ENCODE measurements around the gene GRHL1. TPM values are rescaled to one million over a fixed set of nuclear protein-coding genes. Genes with fewer than 3 reads are reported as not detected.

GRHL1 gene
- 1 to 10 TPM in 1 of 4 donors, under 1 TPM in 3; 0.29 to 1.0 (median 0.75) TPM for total RNA-seq

DNA sequence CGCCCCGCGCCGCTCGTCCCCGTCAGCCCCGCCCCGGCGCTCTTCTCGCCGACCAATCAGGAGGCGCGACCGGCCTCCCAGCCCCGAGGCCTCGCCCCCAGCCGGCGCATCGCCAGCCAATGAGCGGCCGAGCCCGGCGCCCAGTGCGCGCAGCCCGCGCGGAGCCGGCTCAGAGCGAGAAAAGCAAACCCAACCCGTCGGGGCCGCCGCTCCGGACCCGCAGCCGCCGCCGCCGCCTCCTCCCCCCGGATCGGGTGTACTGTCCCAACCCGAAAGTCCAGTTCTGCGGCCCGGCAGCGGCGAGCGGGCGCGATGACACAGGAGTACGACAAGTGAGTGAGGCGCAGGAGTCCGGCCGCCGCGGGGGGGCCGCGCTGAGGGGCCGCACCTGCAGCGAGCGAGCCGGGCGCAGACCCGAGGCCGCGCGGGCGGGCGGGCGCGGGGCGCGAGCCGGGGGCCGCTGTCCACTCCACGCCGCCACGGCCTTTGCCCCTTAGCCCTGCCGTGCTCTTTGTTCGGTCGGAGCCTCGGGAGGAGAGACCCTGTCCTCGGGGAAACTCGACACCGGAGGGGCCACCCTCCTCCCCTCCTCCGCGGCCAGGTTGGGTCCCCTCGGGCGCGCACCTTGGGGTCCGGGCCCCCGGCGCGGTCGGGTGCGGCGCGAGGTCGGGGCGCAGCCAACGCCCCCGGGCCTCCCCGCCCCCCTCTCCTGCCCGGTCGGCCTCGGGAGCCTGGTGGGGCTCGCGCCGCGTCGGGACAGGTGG, at the start of gene GRHL1:
GRHL1 (plus strand) TSS at position 172 of the 764 bp plus-strand sequence; CDS start at position 313, 141 bp downstream.
- H3K4me1 ChIP-seq = peaks cover 0 to 5% of the 10 kb centered on the region in 2 donors
- no peaks in the 10 kb centered on the region for H3K27me3 ChIP-seq
- peak; percentile 93 to 96 for ATAC-seq
- intact Hi-C loops (cut with DNase I; ENCODE audit: low total_unique reads) = loop anchor here (1.0 to 10.0 kb wide), 4 partner anchors 108 to 493 kb away; partner anchors contain the start of genes ODC1 and TAF1B
- H3K27ac ChIP-seq = peak within 1 kb of the TSS; percentile 71 to 90 (median 77)
- peak; percentile 84 to 87 for DNase-seq
- H3K9me3 ChIP-seq = no peaks in the 10 kb centered on the region
- in situ Hi-C loops (cut with MboI; ENCODE audit: low sequenced_read_pairs in 4 of 4) = no loop called here
- no peaks in the 10 kb centered on the region for H3K36me3 ChIP-seq
- TF ChIP-seq POLR2A (IDR thresholded peaks at IDR 0.05) (peak; percentile 39 to 60), CTCF (IDR thresholded peaks at IDR 0.05 in 4 of 5, conservative IDR thresholded peaks at IDR 0.05 in 1 of 5) (no peak)
- H3K4me3 ChIP-seq = peak within 1 kb of the TSS; percentile 58 to 84 (median 73)

DNA sequence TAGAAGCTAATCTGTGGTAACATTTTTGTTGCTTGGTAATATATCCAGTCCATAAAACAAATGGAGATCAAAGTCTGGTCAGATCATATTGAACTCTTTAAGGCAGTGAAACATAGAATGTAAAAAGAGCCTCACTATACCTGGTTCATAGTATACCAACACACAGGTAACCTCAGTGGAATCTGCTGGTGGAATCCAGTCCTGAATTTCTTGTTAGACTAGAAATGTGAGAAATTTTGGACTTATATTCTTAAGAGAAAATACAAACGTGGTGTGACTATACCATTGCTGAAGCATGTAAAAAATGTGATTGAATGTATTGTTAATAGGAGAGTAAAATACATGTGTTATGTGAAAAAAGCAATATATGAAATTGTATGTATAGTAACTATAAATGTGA, 46.1 kb upstream of the GRHL1 start:
- Histone ChIP-seq H3K4me3 (no peak overlapping the region), H3K27me3 (no peaks in the 10 kb centered on the region), H3K4me1 (no peaks in the 10 kb centered on the region), H3K27ac (no peak overlapping the region), H3K9me3 (no peaks in the 10 kb centered on the region), H3K36me3 (no peaks in the 10 kb centered on the region)
- intact Hi-C loops (cut with DNase I; ENCODE audit: low total_unique reads) (no loop called here), in situ Hi-C loops (cut with MboI; ENCODE audit: low sequenced_read_pairs in 4 of 4) (no loop called here)
- ATAC-seq (no peak), DNase-seq (no peak)
- TF ChIP-seq POLR2A (IDR thresholded peaks at IDR 0.05) (no peak), CTCF (IDR thresholded peaks at IDR 0.05 in 4 of 5, conservative IDR thresholded peaks at IDR 0.05 in 1 of 5) (no peak)

DNA sequence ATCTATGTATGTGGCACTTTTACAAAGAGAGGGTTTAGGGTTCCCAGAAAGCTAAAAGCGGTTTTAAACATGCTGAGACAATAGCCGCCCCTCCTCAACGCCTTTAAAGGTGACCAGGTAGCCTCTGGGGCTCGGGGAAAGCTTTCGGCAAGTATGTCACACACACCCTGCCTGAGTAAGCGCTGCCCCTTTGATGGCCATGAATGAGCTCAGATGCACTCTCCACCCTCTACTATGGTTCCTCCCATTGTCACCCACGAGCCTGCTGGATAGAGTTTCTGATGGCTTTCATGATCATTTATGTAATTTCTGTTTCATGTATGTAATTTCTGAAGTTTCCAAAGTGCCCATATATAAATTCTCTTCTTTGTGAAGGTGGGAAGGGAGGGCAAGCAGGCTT, 44.1 kb upstream of the GRHL1 start:
- Histone ChIP-seq H3K4me3 (no peak overlapping the region), H3K27ac (no peak overlapping the region), H3K36me3 (no peaks in the 10 kb centered on the region), H3K27me3 (no peaks in the 10 kb centered on the region), H3K4me1 (no peaks in the 10 kb centered on the region), H3K9me3 (no peaks in the 10 kb centered on the region)
- in situ Hi-C loops (cut with MboI; ENCODE audit: low sequenced_read_pairs in 4 of 4) (no loop called here), intact Hi-C loops (cut with DNase I; ENCODE audit: low total_unique reads) (no loop called here)
- DNase-seq (no peak), ATAC-seq (no peak)
- TF ChIP-seq CTCF (IDR thresholded peaks at IDR 0.05 in 4 of 5, conservative IDR thresholded peaks at IDR 0.05 in 1 of 5) = no peak
- no peak for TF ChIP-seq POLR2A (IDR thresholded peaks at IDR 0.05)

DNA sequence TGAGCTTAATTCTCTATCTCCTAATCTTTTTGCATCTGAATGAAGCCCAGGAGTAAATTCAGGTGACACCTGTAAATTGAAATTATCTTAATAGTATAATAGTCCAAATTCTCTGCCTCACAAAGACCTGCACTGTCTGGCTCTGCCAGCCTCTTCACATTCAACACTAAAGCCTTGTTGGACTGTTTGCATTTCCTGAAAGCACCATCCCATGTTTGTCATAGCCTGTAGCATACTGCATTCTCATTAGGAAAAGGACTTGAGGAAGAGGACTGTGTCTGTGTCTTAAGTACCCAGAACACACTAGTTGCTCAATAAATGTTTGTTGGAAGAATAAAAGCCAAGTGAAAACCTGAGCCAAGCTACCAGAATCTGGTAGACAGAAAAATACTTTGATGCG, 42.9 kb upstream of the GRHL1 start:
- H3K36me3 ChIP-seq = peaks cover 0 to 11% of the 10 kb centered on the region in 2 donors
- H3K4me3 ChIP-seq = no peak overlapping the region
- intact Hi-C loops (cut with DNase I; ENCODE audit: low total_unique reads) = no loop called here
- TF ChIP-seq POLR2A (IDR thresholded peaks at IDR 0.05) (no peak), CTCF (IDR thresholded peaks at IDR 0.05 in 4 of 5, conservative IDR thresholded peaks at IDR 0.05 in 1 of 5) (no peak)
- H3K9me3 ChIP-seq = no peaks in the 10 kb centered on the region
- DNase-seq = no peak
- H3K27ac ChIP-seq = no peak overlapping the region
- no peaks in the 10 kb centered on the region for H3K4me1 ChIP-seq
- in situ Hi-C loops (cut with MboI; ENCODE audit: low sequenced_read_pairs in 4 of 4) = no loop called here
- no peak for ATAC-seq
- no peaks in the 10 kb centered on the region for H3K27me3 ChIP-seq
